Spleen (tissue), 11 donors: ENCODE measurements around the gene CLEC4G. TPM values are rescaled to one million over a fixed set of nuclear protein-coding genes. Genes with fewer than 3 reads are reported as not detected.

ENCODE experiments used
- DNase-seq: peaks from one replicate; pipeline ENCODE4 v3.0.0-alpha.2; 2020
- H3K27ac ChIP-seq, 8 donors: fragments of 200-600 bp; sonication (generic) in 7 of 8; 1 replicate in 4 of 8; 2 replicates in 4 of 8; pipeline versions ENCODE4 v1.5.0 to v1.8.0; 2016 to 2021; ENCODE audit warnings: inconsistent platforms in 4 of 8, mild to moderate bottlenecking in 4 of 8, moderate library complexity in 1 of 8
- H3K27me3 ChIP-seq, 7 donors: fragments of 200-600 bp; sonication (generic) in 6 of 7; replicated peaks in 1 of 7; 1 replicate in 4 of 7; 2 replicates in 3 of 7; pipeline versions ENCODE4 v1.5.0 to v1.8.0; 2016 to 2021; ENCODE audit warnings: inconsistent platforms in 3 of 7, mild to moderate bottlenecking in 1 of 7
- H3K36me3 ChIP-seq, 6 donors: fragments of 200-600 bp; sonication (generic) in 5 of 6; 1 replicate in 4 of 6; 2 replicates in 2 of 6; pipeline versions ENCODE4 v1.5.0 to v1.8.0; 2016 to 2021; ENCODE audit warnings: inconsistent platforms in 2 of 6
- H3K4me1 ChIP-seq, 6 donors: fragments of 200-600 bp; sonication (generic) in 5 of 6; 1 replicate in 3 of 6; 2 replicates in 3 of 6; pipeline versions ENCODE4 v1.5.0 to v1.8.0; 2016 to 2021; ENCODE audit warnings: inconsistent platforms in 3 of 6
- H3K4me3 ChIP-seq, 8 donors: fragments of 200-600 bp; sonication (generic) in 7 of 8; 1 replicate in 4 of 8; 2 replicates in 4 of 8; pipeline versions ENCODE4 v1.5.0 to v1.8.0; 2016 to 2021; ENCODE audit warnings: inconsistent platforms in 4 of 8, mild to moderate bottlenecking in 4 of 8, moderate library complexity in 2 of 8
- H3K9me3 ChIP-seq, 8 donors: fragments of 200-600 bp; sonication (generic) in 7 of 8; 1 replicate in 4 of 8; 2 replicates in 4 of 8; pipeline versions ENCODE4 v1.5.0 to v1.8.0; 2016 to 2021; ENCODE audit warnings: inconsistent platforms in 4 of 8
- POLR2A ChIP-seq, 3 donors: fragments of 450-650 bp; IDR thresholded peaks; one replicate each; pipeline ENCODE4 v1.5.1; 2017; ENCODE audit warnings: antibody characterized with exemption in 3 of 3, mild to moderate bottlenecking in 1 of 3
- POLR2AphosphoS5 ChIP-seq, 3 donors: sonication (generic); formaldehyde crosslinking; IDR thresholded peaks; one replicate each; pipeline ENCODE4 v1.5.1; 2017; ENCODE audit warnings: antibody characterized with exemption in 3 of 3
- WGBS, 5 donors: extraction: QIAGEN DNeasy Blood & Tissue Kit in 3 of 5; methylation state at CpG; one replicate each; pipeline versions ENCODE4 v1.1.5 to v1.1.7; 2013 to 2018; 5-methylcytosine and 5-hydroxymethylcytosine counted together
- intact Hi-C: fragments of 100-400 bp; cut with DNase I; formaldehyde crosslinking; loops from one replicate; pipeline ENCODE4 v1.15.0; 2023; ENCODE audit warnings: low total_unique reads
- polyA plus RNA-seq, 3 donors: library from polyadenylated mRNA; stranded (reverse); fragments of 200-250 nt; gene quantifications; one replicate each; pipeline ENCODE4 v1.2.1, GENCODE V29; 2013
- total RNA-seq, 7 donors: library from RNA; depleted of rRNA in 3 of 7; stranded (reverse); fragments of >200 nt in 3 of 7; fragmentation: NEBNext Ultra II Directional in 4 of 7; extraction: Animal tissue kit (Norgen Biotek cat#: 25700) in 4 of 7; gene quantifications; one replicate each; pipeline versions ENCODE4 v1.1.0 to v1.2.1, GENCODE V29; 2016 to 2021
- TF ChIP-seq, protein P1 (sequence below), 11 experiments: fragments of 200-600 bp in 7 of 11; fragments of 450-650 bp in 4 of 11; sonication (generic) in 4 of 11; IDR thresholded peaks in 8 of 11; conservative IDR thresholded peaks in 3 of 11; 1 replicate in 7 of 11; 2 replicates in 4 of 11; pipeline versions ENCODE4 v1.4.0 to v1.8.0; 2016 to 2021; ENCODE audit warnings: antibody characterized with exemption in 11 of 11, inconsistent platforms in 4 of 11, mild to moderate bottlenecking in 1 of 11
- donor health status: healthy with polysubstance abuse.
- donor health status: DM: no; HTN: no; CAD: no; lungs with moderate emphysema.
- donor health status: DM: no; HTN: no; CAD: no.
- donor health status: Bipolar disorder and iron deficiency.
- donor health status: healthy.
- donor health status: DM: no; HTN: no; CAD: no.
- donor health status: DM: yes; HTN: yes; CAD: no.

The CLEC4G gene
- total and polyA plus RNA-seq, 10 donors: 0.34 to 4.0 (median 1.0) TPM; not detected in 1

GRCh38 chr19:7775761-7776160 lies 43.9 kb upstream of the CLEC4G start:
- no peak overlapping the region for H3K27ac ChIP-seq
- no peak overlapping the region for H3K4me3 ChIP-seq
- DNase-seq: no peak
- intact Hi-C loops: no loop called here
- peaks cover 0 to 27% (median 12%) of the 10 kb centered on the region in 6 donors for H3K4me1 ChIP-seq
- no peaks in the 10 kb centered on the region for H3K9me3 ChIP-seq
- TF ChIP-seq POLR2A (IDR thresholded peaks at IDR 0.05) (no peak), POLR2AphosphoS5 (IDR thresholded peaks at IDR 0.05) (no peak)
- TF ChIP-seq, protein P1, sequence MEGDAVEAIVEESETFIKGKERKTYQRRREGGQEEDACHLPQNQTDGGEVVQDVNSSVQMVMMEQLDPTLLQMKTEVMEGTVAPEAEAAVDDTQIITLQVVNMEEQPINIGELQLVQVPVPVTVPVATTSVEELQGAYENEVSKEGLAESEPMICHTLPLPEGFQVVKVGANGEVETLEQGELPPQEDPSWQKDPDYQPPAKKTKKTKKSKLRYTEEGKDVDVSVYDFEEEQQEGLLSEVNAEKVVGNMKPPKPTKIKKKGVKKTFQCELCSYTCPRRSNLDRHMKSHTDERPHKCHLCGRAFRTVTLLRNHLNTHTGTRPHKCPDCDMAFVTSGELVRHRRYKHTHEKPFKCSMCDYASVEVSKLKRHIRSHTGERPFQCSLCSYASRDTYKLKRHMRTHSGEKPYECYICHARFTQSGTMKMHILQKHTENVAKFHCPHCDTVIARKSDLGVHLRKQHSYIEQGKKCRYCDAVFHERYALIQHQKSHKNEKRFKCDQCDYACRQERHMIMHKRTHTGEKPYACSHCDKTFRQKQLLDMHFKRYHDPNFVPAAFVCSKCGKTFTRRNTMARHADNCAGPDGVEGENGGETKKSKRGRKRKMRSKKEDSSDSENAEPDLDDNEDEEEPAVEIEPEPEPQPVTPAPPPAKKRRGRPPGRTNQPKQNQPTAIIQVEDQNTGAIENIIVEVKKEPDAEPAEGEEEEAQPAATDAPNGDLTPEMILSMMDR (IDR thresholded peaks at IDR 0.05 in 8 of 11, conservative IDR thresholded peaks at IDR 0.05 in 3 of 11): no peak
- H3K27me3 ChIP-seq: peaks cover 0 to 10% (median 0%) of the 10 kb centered on the region in 7 donors
- WGBS, 5 donors: 84 to 95% (median 90%) methylated on average over 9 of the region's 9 CpGs
- H3K36me3 ChIP-seq: no peaks in the 10 kb centered on the region

DNA sequence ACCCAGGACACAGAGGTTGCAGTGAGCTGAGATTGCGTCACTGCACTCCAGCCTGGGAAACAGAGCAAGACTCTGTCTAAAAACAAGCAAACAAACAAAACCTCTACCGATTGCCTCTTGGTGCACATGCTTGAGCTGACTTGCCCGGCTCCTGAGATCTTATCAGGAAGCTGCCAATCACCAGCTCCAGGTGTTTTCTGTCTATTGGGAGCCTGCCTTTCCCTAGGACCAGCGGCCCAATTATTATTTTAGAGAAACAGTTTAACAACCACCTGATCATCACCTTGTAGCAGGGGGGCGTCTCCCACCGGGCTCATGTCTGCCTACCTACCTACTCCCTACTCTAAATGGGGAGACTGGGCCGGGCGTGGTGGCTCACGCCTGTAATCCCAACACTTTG lies 41.9 kb upstream of the CLEC4G start:
- no peak overlapping the region for H3K4me3 ChIP-seq
- H3K9me3 ChIP-seq: no peaks in the 10 kb centered on the region
- WGBS, 5 donors: 78 to 88% (median 82%) methylated on average over 9 of the region's 9 CpGs
- intact Hi-C loops: no loop called here
- peaks cover 0 to 4% (median 0%) of the 10 kb centered on the region in 7 donors for H3K27me3 ChIP-seq
- H3K27ac ChIP-seq: no peak overlapping the region
- DNase-seq: no peak
- peaks cover 0 to 27% (median 11%) of the 10 kb centered on the region in 6 donors for H3K4me1 ChIP-seq
- no peaks in the 10 kb centered on the region for H3K36me3 ChIP-seq
- TF ChIP-seq, protein P1 (IDR thresholded peaks at IDR 0.05 in 8 of 11, conservative IDR thresholded peaks at IDR 0.05 in 3 of 11): no peak
- TF ChIP-seq POLR2AphosphoS5 (IDR thresholded peaks at IDR 0.05) (no peak), POLR2A (IDR thresholded peaks at IDR 0.05) (no peak)

DNA sequence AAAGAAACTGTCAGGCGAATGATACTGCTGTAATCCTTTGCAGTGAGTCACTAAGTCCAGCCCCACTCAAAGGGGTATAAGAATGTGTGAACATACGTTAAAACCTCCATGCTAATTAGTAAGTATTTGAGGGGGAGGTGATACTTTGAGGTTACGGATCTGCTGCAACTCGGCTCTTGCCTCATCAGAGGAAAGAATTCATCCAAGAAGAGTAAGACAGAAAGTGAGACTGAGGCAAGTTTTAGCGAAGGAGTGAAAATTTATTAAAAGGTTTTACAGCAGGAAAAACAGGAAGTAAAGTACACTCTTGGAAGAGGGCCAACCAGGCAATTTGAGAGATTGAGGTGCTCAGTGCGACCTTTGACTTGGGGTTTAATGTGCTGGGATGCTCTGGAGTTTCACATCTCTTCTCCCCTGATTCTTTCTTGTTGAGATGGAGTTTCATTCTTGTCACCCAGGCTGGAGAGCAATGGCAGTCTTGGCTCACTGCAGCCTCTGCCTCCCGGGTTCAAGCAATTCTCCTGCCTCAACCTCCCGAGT lies 40.9 kb upstream of the CLEC4G start:
- intact Hi-C loops: no loop called here
- DNase-seq: no peak
- H3K27me3 ChIP-seq: peaks cover 0 to 7% (median 0%) of the 10 kb centered on the region in 7 donors
- peak overlapping the region in 2 of 8 donors; percentile 15 to 21 for H3K27ac ChIP-seq
- H3K36me3 ChIP-seq: no peaks in the 10 kb centered on the region
- WGBS, 5 donors: 25 to 42% (median 33%) methylated on average over 8 of the region's 8 CpGs
- H3K4me3 ChIP-seq: no peak overlapping the region
- H3K9me3 ChIP-seq: no peaks in the 10 kb centered on the region
- peaks cover 0 to 20% (median 9%) of the 10 kb centered on the region in 6 donors for H3K4me1 ChIP-seq
- TF ChIP-seq, protein P1 (IDR thresholded peaks at IDR 0.05 in 8 of 11, conservative IDR thresholded peaks at IDR 0.05 in 3 of 11): no peak
- TF ChIP-seq POLR2A (IDR thresholded peaks at IDR 0.05): no peak
- no peak for TF ChIP-seq POLR2AphosphoS5 (IDR thresholded peaks at IDR 0.05)

GRCh38 chr19:7771072-7771471 lies 39.2 kb upstream of the CLEC4G start:
- Histone ChIP-seq H3K36me3 (no peaks in the 10 kb centered on the region), H3K27me3 (peaks cover 0 to 13% (median 0%) of the 10 kb centered on the region in 7 donors), H3K9me3 (no peaks in the 10 kb centered on the region), H3K4me1 (peaks cover 0 to 20% (median 9%) of the 10 kb centered on the region in 6 donors), H3K27ac (no peak overlapping the region), H3K4me3 (no peak overlapping the region)
- no peak for TF ChIP-seq POLR2AphosphoS5 (IDR thresholded peaks at IDR 0.05)
- no peak for TF ChIP-seq POLR2A (IDR thresholded peaks at IDR 0.05)
- TF ChIP-seq, protein P1 (IDR thresholded peaks at IDR 0.05 in 8 of 11, conservative IDR thresholded peaks at IDR 0.05 in 3 of 11): no peak
- WGBS, 5 donors: 76 to 80% (median 78%) methylated on average over 8 of the region's 8 CpGs
- DNase-seq: peak; percentile 15
- intact Hi-C loops: no loop called here
